H1 (cell line): ENCODE results near the gene PTGDS. TPM values are rescaled to one million over a fixed set of nuclear protein-coding genes. Genes with fewer than 3 reads are reported as not detected.

Source experiments
- CTCF ChIA-PET: fragments of 300-600 bp; sonication (Branson Sonifier 250); formaldehyde crosslinking; loops from one replicate; lab custom pipeline; 2021; ENCODE audit not compliant: partially characterized antibody; lab: Charles Lee
- POLR2A ChIA-PET: fragments of 300-600 bp; sonication (Branson Sonifier 250); formaldehyde crosslinking; loops from one replicate; lab custom pipeline; 2021; ENCODE audit warnings: inconsistent platforms; ENCODE audit not compliant: partially characterized antibody; lab: Charles Lee
- DNase-seq, 2 experiments: peaks; one replicate each; pipeline versions ENCODE4 v3.0.0 to v3.0.0-alpha.2; 2010 to 2022; ENCODE audit warnings: low spot score in 2 of 2, low read depth in 1 of 2, mixed read lengths in 1 of 2
- FAIRE-seq: peaks from 2 replicates; lab custom pipeline; 2011; peaks lifted over from hg19 to GRCh38; lab: Jason Lieb, UNC
- H2AFZ ChIP-seq: 2 replicates; pipeline ENCODE4 v1.8.1; 2012; ENCODE audit warnings: low read length, inconsistent platforms
- H2AK5ac ChIP-seq: 2 replicates; pipeline ENCODE4 v1.6.1; 2013; ENCODE audit warnings: low read depth, low read length
- H2BK120ac ChIP-seq: replicated peaks from 2 replicates; pipeline ENCODE3; 2013; ENCODE audit warnings: low read depth, low read length, inconsistent platforms
- H2BK12ac ChIP-seq: 2 replicates; pipeline ENCODE4 v1.6.1; 2013; ENCODE audit warnings: low read depth, low read length
- H2BK15ac ChIP-seq: 2 replicates; pipeline ENCODE4 v1.6.1; 2013; ENCODE audit warnings: low read length
- H2BK20ac ChIP-seq: 2 replicates; pipeline ENCODE4 v1.6.1; 2013; ENCODE audit warnings: low read length
- H2BK5ac ChIP-seq: 2 replicates; pipeline ENCODE4 v1.6.1; 2013; ENCODE audit warnings: low read depth, low read length
- H3K14ac ChIP-seq: 2 replicates; pipeline ENCODE4 v1.6.1; 2013; ENCODE audit warnings: inconsistent platforms; ENCODE audit not compliant: insufficient read length
- H3K18ac ChIP-seq: 2 replicates; pipeline ENCODE4 v1.6.1; 2013; ENCODE audit warnings: low read length; ENCODE audit errors: extremely low read depth
- H3K23ac ChIP-seq: 2 replicates; pipeline ENCODE4 v1.6.1; 2013; ENCODE audit warnings: inconsistent platforms; ENCODE audit not compliant: insufficient read length
- H3K23me2 ChIP-seq: 2 replicates; pipeline ENCODE4 v1.6.1; 2013; ENCODE audit warnings: low read depth, low read length
- H3K27ac ChIP-seq: 2 replicates; pipeline ENCODE4 v1.6.1; 2011; ENCODE audit warnings: low read depth, low read length, inconsistent platforms
- H3K27me3 ChIP-seq, 4 experiments: replicated peaks in 1 of 4; 1 replicate in 1 of 4; 2 replicates in 3 of 4; pipeline versions ENCODE4 v1.6.1 to v1.8.1; 2011 to 2013; ENCODE audit warnings: low read length in 3 of 4, mild to moderate bottlenecking in 3 of 4, inconsistent platforms in 2 of 4, mixed read lengths in 2 of 4, moderate library complexity in 1 of 4; ENCODE audit not compliant: control insufficient read depth in 3 of 4, insufficient read depth in 3 of 4; ENCODE audit errors: extremely low read depth in 1 of 4
- H3K36me3 ChIP-seq, 4 experiments: 2 replicates each; pipeline versions ENCODE4 v1.6.1 to v1.8.1; 2011 to 2013; ENCODE audit warnings: mild to moderate bottlenecking in 4 of 4, low read length in 3 of 4, moderate library complexity in 2 of 4, control low read depth in 1 of 4, inconsistent platforms in 1 of 4; ENCODE audit not compliant: insufficient read depth in 4 of 4, control insufficient read depth in 2 of 4
- H3K4ac ChIP-seq: replicated peaks from 2 replicates; pipeline ENCODE3; 2013; ENCODE audit warnings: low read length, low read depth, mixed read lengths, inconsistent platforms; ENCODE audit not compliant: insufficient read length
- H3K4me1 ChIP-seq, 4 experiments: replicated peaks in 1 of 4; 1 replicate in 1 of 4; 2 replicates in 3 of 4; pipeline versions ENCODE4 v1.6.1 to v1.8.1; 2011 to 2013; ENCODE audit warnings: low read length in 3 of 4, inconsistent platforms in 2 of 4, mixed read lengths in 1 of 4; ENCODE audit not compliant: insufficient read depth in 4 of 4, control insufficient read depth in 3 of 4
- H3K4me2 ChIP-seq, 2 experiments: 2 replicates each; pipeline versions ENCODE4 v1.6.1 to v1.8.1; 2011 to 2013; ENCODE audit warnings: low read depth in 2 of 2, low read length in 2 of 2, control low read depth in 1 of 2, inconsistent platforms in 1 of 2, mild to moderate bottlenecking in 1 of 2; ENCODE audit not compliant: insufficient read depth in 1 of 2
- H3K4me3 ChIP-seq, 4 experiments: fragments of 200-600, 300-600 bp in 1 of 4; sonication (generic), shearing (Covaris generic), sonication (Bioruptor Twin) in 1 of 4; 2 replicates each; pipeline versions ENCODE4 v1.5.1 to v1.8.1; 2011 to 2016; ENCODE audit warnings: low read length in 4 of 4, low read depth in 3 of 4, control low read depth in 2 of 4, inconsistent platforms in 2 of 4, mild to moderate bottlenecking in 2 of 4, mixed read lengths in 1 of 4, moderate library complexity in 1 of 4; ENCODE audit not compliant: insufficient read depth in 2 of 4; ENCODE audit errors: extremely low read depth in 1 of 4
- H3K56ac ChIP-seq: replicated peaks from 2 replicates; pipeline ENCODE3; 2013; ENCODE audit warnings: low read depth, mild to moderate bottlenecking, mixed read lengths, low read length, inconsistent platforms; ENCODE audit not compliant: insufficient read length
- H3K79me1 ChIP-seq: 2 replicates; pipeline ENCODE4 v1.6.1; 2013; ENCODE audit warnings: low read depth, low read length, control low read depth
- H3K79me2 ChIP-seq, 2 experiments: 2 replicates each; pipeline versions ENCODE4 v1.6.1 to v1.8.1; 2012 to 2013; ENCODE audit warnings: low read length in 2 of 2, mild to moderate bottlenecking in 2 of 2, inconsistent platforms in 1 of 2; ENCODE audit not compliant: insufficient read depth in 2 of 2, control insufficient read depth in 1 of 2
- H3K9ac ChIP-seq, 4 experiments: replicated peaks in 1 of 4; 1 replicate in 1 of 4; 2 replicates in 3 of 4; pipeline versions ENCODE4 v1.6.1 to v1.8.1; 2011 to 2013; ENCODE audit warnings: low read depth in 3 of 4, low read length in 3 of 4, control low read depth in 2 of 4, mild to moderate bottlenecking in 2 of 4, moderate library complexity in 2 of 4, inconsistent platforms in 1 of 4; ENCODE audit errors: extremely low read depth in 1 of 4
- H3K9me3 ChIP-seq, 2 experiments: 2 replicates each; pipeline versions ENCODE4 v1.6.1 to v1.8.1; 2012 to 2013; ENCODE audit warnings: mild to moderate bottlenecking in 2 of 2, moderate library complexity in 2 of 2, control low read depth in 1 of 2, inconsistent platforms in 1 of 2, low read depth in 1 of 2, low read length in 1 of 2, mixed read lengths in 1 of 2; ENCODE audit not compliant: insufficient read depth in 2 of 2
- H4K20me1 ChIP-seq, 2 experiments: replicated peaks in 1 of 2; 2 replicates each; pipeline versions ENCODE3 to v1.8.1; 2011 to 2013; ENCODE audit warnings: inconsistent platforms in 2 of 2, low read length in 2 of 2, mild to moderate bottlenecking in 1 of 2; ENCODE audit not compliant: insufficient read depth in 2 of 2, control insufficient read depth in 1 of 2
- H4K5ac ChIP-seq: 2 replicates; pipeline ENCODE4 v1.6.1; 2013; ENCODE audit warnings: low read length, low read depth, mixed read lengths, inconsistent platforms; ENCODE audit not compliant: insufficient read length
- H4K8ac ChIP-seq: 2 replicates; pipeline ENCODE4 v1.8.0; 2013; ENCODE audit warnings: mild to moderate bottlenecking, moderate library complexity, low read length, inconsistent platforms; ENCODE audit not compliant: insufficient read depth; ENCODE audit errors: extremely low read depth
- H4K91ac ChIP-seq: replicated peaks from 2 replicates; pipeline ENCODE3; 2013; ENCODE audit warnings: low read length, mixed read lengths, inconsistent platforms; ENCODE audit not compliant: insufficient read length
- BACH1 ChIP-seq: IDR thresholded peaks from 2 replicates; pipeline ENCODE4 v1.6.1; 2012; ENCODE audit warnings: low read length, improper control_type of control experiment
- CTBP2 ChIP-seq: IDR thresholded peaks from 2 replicates; pipeline ENCODE4 v1.7.0; 2011; ENCODE audit warnings: borderline replicate concordance, mild to moderate bottlenecking, moderate library complexity, mixed read lengths, low read length; ENCODE audit not compliant: insufficient read depth, insufficient read length
- CTCF ChIP-seq, 3 experiments: IDR thresholded peaks; 1 replicate in 2 of 3; 2 replicates in 1 of 3; pipeline versions ENCODE4 v1.5.1 to v1.6.1; 2011; ENCODE audit warnings: low read length in 3 of 3, mild to moderate bottlenecking in 3 of 3, inconsistent platforms in 2 of 3, low read depth in 1 of 3, moderate library complexity in 1 of 3; ENCODE audit not compliant: insufficient read depth in 1 of 3; ENCODE audit errors: control extremely low read depth in 1 of 3
- EGR1 ChIP-seq: IDR thresholded peaks from 2 replicates; pipeline ENCODE4 v1.6.1; 2011; ENCODE audit warnings: low read depth, low read length, borderline replicate concordance
- HDAC6 ChIP-seq: IDR thresholded peaks from one replicate; pipeline ENCODE4 v1.7.1; 2012; ENCODE audit warnings: low read depth, mild to moderate bottlenecking, inconsistent platforms, low read length, moderate library complexity
- POU5F1 ChIP-seq: IDR thresholded peaks from 2 replicates; pipeline ENCODE4 v1.6.1; 2011; ENCODE audit warnings: low read depth, mild to moderate bottlenecking, low read length, moderate library complexity
- RAD21 ChIP-seq, 2 experiments: IDR thresholded peaks in 1 of 2; conservative IDR thresholded peaks in 1 of 2; 2 replicates each; pipeline ENCODE4 v1.6.1; 2011; ENCODE audit warnings: low read depth in 2 of 2, low read length in 2 of 2, improper control_type of control experiment in 1 of 2, inconsistent platforms in 1 of 2, mild to moderate bottlenecking in 1 of 2, moderate library complexity in 1 of 2
- SP2 ChIP-seq: IDR thresholded peaks from 2 replicates; pipeline ENCODE4 v1.6.1; 2012; ENCODE audit warnings: mild to moderate bottlenecking, low read length, inconsistent platforms
- TCF12 ChIP-seq: IDR thresholded peaks from 2 replicates; pipeline ENCODE4 v1.6.1; 2011; ENCODE audit warnings: low read depth, mild to moderate bottlenecking, low read length
- WGBS, 2 experiments: shearing (Covaris generic) in 1 of 2; methylation state at CpG; one replicate each; pipeline versions ENCODE4 v1.1.6 to v1.1.7; 2013 to 2015; ENCODE audit warnings: low lambda C conversion rate in 2 of 2, mixed read lengths in 2 of 2, inconsistent platforms in 1 of 2, low coverage in 1 of 2, missing lambda C conversion rate in 1 of 2; ENCODE audit not compliant: insufficient replicate concordance in 2 of 2, insufficient coverage in 1 of 2, insufficient read length in 1 of 2; ENCODE audit errors: extremely low coverage in 1 of 2, missing lambda C conversion rate in 1 of 2; 5-methylcytosine and 5-hydroxymethylcytosine counted together
- polyA plus RNA-seq, 7 experiments: library from polyadenylated mRNA; depleted of rRNA in 3 of 7; stranded (reverse) in 5 of 7; unstranded in 2 of 7; fragments of >200 nt in 5 of 7; fragments of 200-250 nt in 2 of 7; gene quantifications; 1 replicate in 5 of 7; 2 replicates in 1 of 7; 4 replicates in 1 of 7; pipeline versions ENCODE4 v1.2.1 to v1.2.3, GENCODE V29; 2011 to 2013; ENCODE audit warnings: missing spikeins in 2 of 7, mixed read lengths in 2 of 7
- total RNA-seq: library from RNA; stranded (reverse); fragmentation: NEBNext Ultra II Directional; extraction: Animal tissue kit (Norgen Biotek cat#: 25700); gene quantifications from 2 replicates; pipeline ENCODE4 v1.2.1, GENCODE V29; 2021

The PTGDS gene
- total and polyA plus RNA-seq, 2 of the 8 experiments (the other 6 are each of a cell fraction or from before 2014, with no cell fraction given) = 1.7 to 2.3 TPM

DNA sequence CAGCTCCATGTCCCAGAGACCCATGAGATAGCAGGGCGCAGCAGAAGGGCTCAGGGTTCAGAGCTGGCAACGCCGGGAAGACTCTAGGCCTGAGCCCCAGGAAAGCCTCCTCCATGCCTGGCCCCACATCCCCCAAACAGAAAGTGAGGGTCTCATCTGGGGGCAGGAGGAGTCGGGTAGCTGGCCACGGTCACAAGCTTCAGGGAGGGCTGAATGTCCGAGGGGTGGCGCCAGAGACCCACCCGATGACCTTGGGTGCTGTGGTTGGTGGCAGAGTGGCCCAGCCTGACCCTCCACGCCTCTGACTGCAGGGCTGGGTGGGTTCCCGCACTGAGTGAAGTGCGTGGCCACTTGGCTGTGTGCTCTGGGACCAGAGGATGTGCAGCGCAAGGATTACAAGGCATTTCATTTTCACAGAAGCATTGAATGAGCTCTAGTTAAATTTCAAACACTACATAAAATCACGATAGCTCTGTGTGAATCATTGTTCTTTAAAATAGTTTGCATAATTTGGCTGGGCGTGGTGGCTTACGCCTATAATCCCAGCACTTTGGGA is 29.3 kb upstream of the PTGDS start:
- H2AFZ ChIP-seq = no peak overlapping the region
- no peak overlapping the region for H3K18ac ChIP-seq
- H3K4ac ChIP-seq = no peak overlapping the region
- H3K4me1 ChIP-seq = peaks cover 0 to 25% (median 16%) of the 10 kb centered on the region in 4 experiments; a peak in 5 of 7 replicates
- peaks cover 3 to 5% of the 10 kb centered on the region in 2 experiments for H4K20me1 ChIP-seq
- H2BK5ac ChIP-seq = peak overlapping the region; percentile 78; the same call in 1 of the 2 replicates
- no peak overlapping the region for H3K9ac ChIP-seq
- no peaks in the 10 kb centered on the region for H3K79me1 ChIP-seq
- ChIA-PET POLR2A (interaction anchor here (1.0 to 1.3 kb wide), 5 partner anchors 34 to 222 kb away, joined by 3 to 5 read pairs (median 3); no protein-coding TSS in a partner anchor), CTCF (interaction anchor here (0.6 to 4.4 kb wide), 54 partner anchors 11 to 496 kb away, joined by 3 to 63 read pairs (median 4); partner anchors contain the start of genes ABCA2, AJM1, CLIC3 and FUT7)
- H3K27me3 ChIP-seq = no peaks in the 10 kb centered on the region
- no peaks in the 10 kb centered on the region for H3K9me3 ChIP-seq
- no peak overlapping the region for H2BK20ac ChIP-seq
- no peak overlapping the region for H4K5ac ChIP-seq
- H3K23ac ChIP-seq = no peak overlapping the region
- H3K4me2 ChIP-seq = no peak overlapping the region
- peak; percentile 13 for FAIRE-seq
- H2AK5ac ChIP-seq = no peak overlapping the region
- WGBS, 2 experiments = 62% methylated on average over 15 of the region's 15 CpGs; no CpG with 5 or more reads in 1 of the 2 experiments
- no peak overlapping the region for H3K14ac ChIP-seq
- peak overlapping the region; percentile 72 for H4K91ac ChIP-seq
- no peak overlapping the region for H3K56ac ChIP-seq
- 0 out of 8 replicates have a peak, but pooled peaks cover 0 to under 1% (median 0%) of the 10 kb centered on the region in 4 experiments for H3K36me3 ChIP-seq
- H3K23me2 ChIP-seq = peaks cover 8% of the 10 kb centered on the region; the same call in 1 of the 2 replicates
- no peak overlapping the region for H2BK120ac ChIP-seq
- H2BK12ac ChIP-seq = peak overlapping the region; percentile 17; the same call in 1 of the 2 replicates
- H3K4me3 ChIP-seq = no peak overlapping the region
- no peak overlapping the region for H3K27ac ChIP-seq
- no peak overlapping the region for H4K8ac ChIP-seq
- H2BK15ac ChIP-seq = 0 out of 2 replicates have a peak overlapping the region, but pooled peaks have one; percentile 81
- peak in 1 of 2 experiments; percentile 82 for DNase-seq
- H3K79me2 ChIP-seq = peaks cover 0 to 3% of the 10 kb centered on the region in 2 experiments; a peak in 1 of 4 replicates
- TF ChIP-seq BACH1 = peak; percentile 59
- TF ChIP-seq POU5F1 = no peak
- TF ChIP-seq CTCF (IDR thresholded peaks at IDR 0.05; ENCODE audit: control extremely low read depth in 1 of 3, insufficient read depth in 1 of 3, low read depth in 1 of 3, low read length in 3 of 3) = peak in 2 of 3 experiments; percentile 74 to 82; a peak in 3 of 4 replicates
- peak; percentile 75 to 83 for TF ChIP-seq RAD21 (IDR thresholded peaks at IDR 0.05 in 1 of 2, conservative IDR thresholded peaks at IDR 0.05 in 1 of 2; ENCODE audit: low read depth in 2 of 2, low read length in 2 of 2)
- no peak for TF ChIP-seq HDAC6
- TF ChIP-seq SP2 = no peak
- no peak for TF ChIP-seq CTBP2
- TF ChIP-seq EGR1 = peak; percentile 70; the same call in 1 of the 2 replicates
- TF ChIP-seq TCF12 = no peak
